ENCODE results near the gene B4GALT6. TPM values are rescaled to one million over a fixed set of nuclear protein-coding genes. Genes with fewer than 3 reads are reported as not detected.

B4GALT6 gene
- total RNA-seq, 1 donor from 2014 or later: 16.3 TPM

GRCh38 chr18:31579375-31579774 lies 105.0 kb downstream of the B4GALT6 start:
- DNase-seq (ENCODE audit: low spot score): no peak
- H3K27ac ChIP-seq: no peak overlapping the region
- no peaks in the 10 kb centered on the region for H3K27me3 ChIP-seq
- no peak overlapping the region for H3K4me3 ChIP-seq
- Mint-ChIP-seq H3K36me3 (no peaks in the 10 kb centered on the region), H3K4me3 (no peak overlapping the region), H3K27me3 (ENCODE audit: insufficient read depth, low read depth) (peaks cover 3% of the 10 kb centered on the region), H3K27ac (no peak overlapping the region), H3K9me3 (no peaks in the 10 kb centered on the region), H3K4me1 (no peaks in the 10 kb centered on the region)
- H3K4me1 ChIP-seq: no peaks in the 10 kb centered on the region
- no peak overlapping the region for H2AFZ ChIP-seq (replicated peaks)
- H3K79me2 ChIP-seq (ENCODE audit: low read depth): no peaks in the 10 kb centered on the region
- no peak overlapping the region for H3K9ac ChIP-seq
- H4K20me1 ChIP-seq (ENCODE audit: low read depth): no peaks in the 10 kb centered on the region
- no peaks in the 10 kb centered on the region for H3K36me3 ChIP-seq
- no peak overlapping the region for H3K4me2 ChIP-seq
- no peak for TF ChIP-seq EZH2 (IDR thresholded peaks at IDR 0.05)
- TF ChIP-seq, protein P1, sequence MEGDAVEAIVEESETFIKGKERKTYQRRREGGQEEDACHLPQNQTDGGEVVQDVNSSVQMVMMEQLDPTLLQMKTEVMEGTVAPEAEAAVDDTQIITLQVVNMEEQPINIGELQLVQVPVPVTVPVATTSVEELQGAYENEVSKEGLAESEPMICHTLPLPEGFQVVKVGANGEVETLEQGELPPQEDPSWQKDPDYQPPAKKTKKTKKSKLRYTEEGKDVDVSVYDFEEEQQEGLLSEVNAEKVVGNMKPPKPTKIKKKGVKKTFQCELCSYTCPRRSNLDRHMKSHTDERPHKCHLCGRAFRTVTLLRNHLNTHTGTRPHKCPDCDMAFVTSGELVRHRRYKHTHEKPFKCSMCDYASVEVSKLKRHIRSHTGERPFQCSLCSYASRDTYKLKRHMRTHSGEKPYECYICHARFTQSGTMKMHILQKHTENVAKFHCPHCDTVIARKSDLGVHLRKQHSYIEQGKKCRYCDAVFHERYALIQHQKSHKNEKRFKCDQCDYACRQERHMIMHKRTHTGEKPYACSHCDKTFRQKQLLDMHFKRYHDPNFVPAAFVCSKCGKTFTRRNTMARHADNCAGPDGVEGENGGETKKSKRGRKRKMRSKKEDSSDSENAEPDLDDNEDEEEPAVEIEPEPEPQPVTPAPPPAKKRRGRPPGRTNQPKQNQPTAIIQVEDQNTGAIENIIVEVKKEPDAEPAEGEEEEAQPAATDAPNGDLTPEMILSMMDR (IDR thresholded peaks at IDR 0.05): no peak
- no peaks in the 10 kb centered on the region for H3F3A ChIP-seq (ENCODE audit: low read depth)
- H3K9me3 ChIP-seq (ENCODE audit: low read depth): no peaks in the 10 kb centered on the region

DNA sequence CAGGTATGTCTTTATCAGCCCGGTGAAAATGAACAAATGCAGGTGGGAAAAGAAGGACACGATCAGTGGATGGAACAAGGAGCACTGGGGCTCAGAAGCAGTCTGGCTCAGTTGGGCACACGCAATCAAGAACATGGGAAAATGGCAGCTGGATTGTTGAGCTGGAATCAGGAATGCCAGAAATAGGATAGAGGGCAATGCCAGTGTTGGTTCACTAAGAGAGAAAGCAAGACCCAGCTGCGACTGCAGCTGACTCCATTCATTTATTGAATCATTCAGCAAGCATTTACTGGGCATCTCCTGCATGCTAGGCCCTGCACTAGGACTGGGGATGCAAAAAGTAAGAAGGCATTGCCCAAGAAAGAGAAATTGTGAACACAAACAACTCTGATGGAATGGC lies 106.3 kb downstream of the B4GALT6 start:
- H3K79me2 ChIP-seq (ENCODE audit: low read depth): no peaks in the 10 kb centered on the region
- H3K27me3 ChIP-seq: no peaks in the 10 kb centered on the region
- Mint-ChIP-seq H3K27ac (no peak overlapping the region), H3K27me3 (ENCODE audit: insufficient read depth, low read depth) (no peaks in the 10 kb centered on the region), H3K4me3 (no peak overlapping the region), H3K36me3 (no peaks in the 10 kb centered on the region), H3K4me1 (peaks cover 1% of the 10 kb centered on the region), H3K9me3 (no peaks in the 10 kb centered on the region)
- no peak overlapping the region for H3K4me3 ChIP-seq
- DNase-seq (ENCODE audit: low spot score): no peak
- TF ChIP-seq EZH2phosphoT487 (IDR thresholded peaks at IDR 0.05): no peak
- TF ChIP-seq EZH2 (IDR thresholded peaks at IDR 0.05): no peak
- TF ChIP-seq, protein P1 (IDR thresholded peaks at IDR 0.05): no peak
- no peaks in the 10 kb centered on the region for H3K4me1 ChIP-seq
- H3K4me2 ChIP-seq: no peak overlapping the region
- H3K9me3 ChIP-seq (ENCODE audit: low read depth): no peaks in the 10 kb centered on the region
- no peaks in the 10 kb centered on the region for H4K20me1 ChIP-seq (ENCODE audit: low read depth)
- no peak overlapping the region for H3K9ac ChIP-seq
- no peaks in the 10 kb centered on the region for H3K36me3 ChIP-seq
- no peak overlapping the region for H2AFZ ChIP-seq (replicated peaks)
- H3K27ac ChIP-seq: no peak overlapping the region
- H3F3A ChIP-seq (ENCODE audit: low read depth): no peaks in the 10 kb centered on the region

DNA sequence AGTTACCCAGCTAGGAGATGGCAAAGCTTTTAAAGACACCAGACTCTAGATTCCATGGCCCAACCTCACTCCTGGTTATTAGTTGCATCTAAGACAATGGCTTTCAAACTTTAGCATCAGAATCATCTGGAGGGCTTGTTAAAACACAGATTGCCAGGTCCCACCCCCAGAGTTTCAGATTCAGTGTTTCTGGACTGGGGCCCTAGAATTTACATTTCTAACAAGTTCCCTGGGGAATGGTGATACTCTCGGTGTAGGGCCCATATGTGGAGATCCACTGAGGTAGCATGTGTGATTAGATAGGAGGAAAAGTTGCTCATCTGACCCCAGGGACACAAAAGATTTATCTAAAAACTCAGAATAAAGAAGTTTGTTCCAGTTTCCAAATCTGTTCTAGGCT lies 107.2 kb downstream of the B4GALT6 start:
- Mint-ChIP-seq H3K27me3 (ENCODE audit: insufficient read depth, low read depth) (no peaks in the 10 kb centered on the region), H3K4me3 (no peak overlapping the region), H3K4me1 (peaks cover 11% of the 10 kb centered on the region), H3K36me3 (no peaks in the 10 kb centered on the region), H3K9me3 (no peaks in the 10 kb centered on the region), H3K27ac (no peak overlapping the region)
- TF ChIP-seq EZH2phosphoT487 (IDR thresholded peaks at IDR 0.05): no peak
- TF ChIP-seq EZH2 (IDR thresholded peaks at IDR 0.05): no peak
- TF ChIP-seq, protein P1 (IDR thresholded peaks at IDR 0.05): no peak
- Histone ChIP-seq H3K4me1 (peaks cover 3% of the 10 kb centered on the region), H3K9me3 (ENCODE audit: low read depth) (no peaks in the 10 kb centered on the region), H4K20me1 (ENCODE audit: low read depth) (no peaks in the 10 kb centered on the region), H3F3A (ENCODE audit: low read depth) (peaks cover 3% of the 10 kb centered on the region), H3K4me2 (no peak overlapping the region), H3K27ac (no peak overlapping the region), H3K27me3 (no peaks in the 10 kb centered on the region), H3K79me2 (ENCODE audit: low read depth) (no peaks in the 10 kb centered on the region), H3K4me3 (no peak overlapping the region), H3K9ac (no peak overlapping the region), H2AFZ (replicated peaks) (no peak overlapping the region), H3K36me3 (no peaks in the 10 kb centered on the region)
- DNase-seq (ENCODE audit: low spot score): no peak
